HG03135 (cell line): ENCODE data around the gene IFNL3.
"Not testable (repeated sequence)": the region's sequence is repeated elsewhere in the genome, so short reads cannot be mapped to it uniquely, and the experiment has no call there.

Experiments used
- ATAC-seq: cut with Tn5 transposase; IDR thresholded peaks from one replicate; pipeline ENCODE4 v1.9.1; 2021; ENCODE audit warnings: mild to moderate bottlenecking, moderate library complexity; ENCODE audit not compliant: unreplicated experiment

Gene IFNL3

GRCh38 chr19:39244410-39245100 is at the start of gene IFNL3:
IFNL3 (minus strand) TSS chr19:39245006; CDS start chr19:39244967, 39 bp downstream.
- ATAC-seq, result not testable (repeated sequence)

DNA sequence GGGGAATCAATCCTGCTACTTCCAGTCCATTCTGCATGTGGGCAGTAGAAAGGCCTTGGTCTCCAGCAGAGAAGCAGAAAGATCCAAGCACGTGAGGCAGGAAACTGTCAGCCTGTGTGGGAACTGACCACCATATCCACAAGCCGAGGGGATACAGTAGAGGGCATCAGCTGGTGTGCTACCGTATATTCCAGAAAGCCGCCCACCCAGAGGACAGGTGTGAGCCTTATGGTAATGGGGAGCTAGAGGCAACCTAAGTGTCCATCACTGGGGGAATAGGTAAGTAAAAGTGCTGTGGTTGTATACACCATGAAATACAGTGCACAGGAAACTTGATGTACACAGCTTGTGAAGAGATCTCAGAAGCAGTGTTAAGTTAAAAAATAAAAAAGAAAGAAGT is 48.6 kb upstream of the IFNL3 start:
- no peak for ATAC-seq

DNA sequence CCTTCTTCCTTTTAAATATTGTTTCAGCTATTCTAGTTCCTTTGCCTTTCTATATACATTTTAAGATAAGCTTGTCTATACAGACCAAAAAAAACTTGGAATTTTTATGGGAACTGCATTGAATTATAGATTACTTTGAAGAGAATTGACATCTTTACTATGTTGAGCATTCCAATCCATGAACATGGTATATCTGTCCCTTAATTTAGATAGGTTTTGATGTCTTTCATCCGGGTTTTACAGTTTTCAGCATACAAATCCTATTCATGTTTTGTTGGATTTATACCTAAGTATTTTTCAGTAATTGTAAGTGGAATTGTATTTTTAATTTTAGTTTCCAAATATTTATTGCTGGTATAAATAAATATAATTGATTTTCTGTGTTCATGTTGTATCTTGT is 39.2 kb upstream of the IFNL3 start:
- no peak for ATAC-seq

DNA sequence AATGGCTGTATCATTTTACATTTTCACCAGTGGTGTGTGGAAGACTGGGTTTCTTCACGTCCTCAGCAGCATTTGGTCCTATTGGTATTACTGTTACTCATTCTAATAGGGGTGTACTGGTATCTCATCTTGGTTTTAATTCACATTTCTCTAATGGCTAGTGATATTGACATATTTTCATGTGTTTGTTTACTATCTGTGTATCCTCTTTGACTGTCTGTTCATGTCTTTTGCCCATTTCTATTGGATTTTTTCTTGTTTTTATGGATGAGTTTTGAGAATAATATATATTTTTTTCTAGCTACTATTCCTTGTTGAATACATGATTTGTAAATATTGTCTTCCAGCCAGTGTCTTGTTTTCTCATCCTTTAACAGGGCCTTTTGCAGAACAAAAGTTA is 37.2 kb upstream of the IFNL3 start:
- no peak for ATAC-seq

- ATAC-seq, result no peak
Observed at GRCh38 chr19:39277598-39277997, 32.8 kb upstream of the IFNL3 start.

DNA sequence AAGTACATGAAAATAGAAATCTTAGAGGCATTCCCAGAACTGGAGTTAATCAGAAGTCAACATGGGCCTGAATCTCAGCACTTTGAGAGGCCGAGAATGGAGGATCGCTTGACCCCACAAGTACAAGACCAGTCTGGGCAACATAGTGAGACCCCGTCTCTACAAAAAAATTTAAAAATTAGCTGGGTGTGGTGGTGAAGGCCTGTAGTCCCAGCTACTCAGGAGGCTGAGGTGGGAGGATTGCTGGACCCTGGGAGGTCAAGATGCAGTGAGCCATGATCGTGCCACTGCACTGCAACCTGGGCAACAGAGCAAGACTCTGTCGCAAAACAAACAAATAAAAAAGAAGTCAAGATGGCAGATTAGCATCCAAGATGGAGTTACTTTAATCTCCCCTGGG is 31.9 kb upstream of the IFNL3 start:
- no peak for ATAC-seq

DNA sequence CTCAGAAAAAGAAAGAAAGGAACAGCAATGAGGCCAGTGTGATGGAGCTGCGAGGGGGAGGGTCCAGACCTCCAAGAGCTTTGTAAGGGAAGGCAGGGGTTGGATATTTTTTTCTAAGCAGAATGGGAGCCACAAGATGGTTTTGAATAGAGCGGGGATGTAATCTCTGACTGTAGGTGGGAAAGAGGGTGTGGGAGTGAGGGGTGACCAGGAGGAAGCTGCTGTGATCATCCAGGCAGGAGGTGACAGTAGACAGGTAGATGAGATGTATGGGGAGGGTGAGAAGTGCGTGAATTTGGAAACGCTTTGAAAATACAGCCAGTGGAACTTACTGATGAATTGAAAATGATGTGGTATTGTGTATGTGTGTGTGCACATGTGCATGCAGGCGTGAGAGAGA is 30.8 kb upstream of the IFNL3 start:
- ATAC-seq, result no peak

DNA sequence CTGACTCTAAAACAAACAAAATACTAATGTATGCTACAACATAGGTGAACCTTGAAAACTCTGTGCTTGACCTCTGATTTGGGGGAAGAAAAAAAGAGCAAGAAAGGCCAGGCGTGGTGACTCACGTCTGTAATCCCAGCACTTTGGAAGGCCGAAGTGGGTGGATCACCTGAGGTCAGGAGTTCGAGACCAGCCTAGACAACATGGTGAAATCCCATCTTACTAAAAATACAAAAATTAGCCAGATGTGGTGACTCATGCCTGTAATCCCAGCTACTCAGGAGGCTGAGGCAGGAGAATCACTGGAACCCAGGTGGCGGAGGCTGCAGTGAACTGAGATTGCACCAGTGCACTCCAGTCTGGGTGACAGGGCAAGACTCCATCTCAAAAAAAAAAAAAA is 29.1 kb upstream of the IFNL3 start:
- ATAC-seq, result not testable (repeated sequence)

DNA sequence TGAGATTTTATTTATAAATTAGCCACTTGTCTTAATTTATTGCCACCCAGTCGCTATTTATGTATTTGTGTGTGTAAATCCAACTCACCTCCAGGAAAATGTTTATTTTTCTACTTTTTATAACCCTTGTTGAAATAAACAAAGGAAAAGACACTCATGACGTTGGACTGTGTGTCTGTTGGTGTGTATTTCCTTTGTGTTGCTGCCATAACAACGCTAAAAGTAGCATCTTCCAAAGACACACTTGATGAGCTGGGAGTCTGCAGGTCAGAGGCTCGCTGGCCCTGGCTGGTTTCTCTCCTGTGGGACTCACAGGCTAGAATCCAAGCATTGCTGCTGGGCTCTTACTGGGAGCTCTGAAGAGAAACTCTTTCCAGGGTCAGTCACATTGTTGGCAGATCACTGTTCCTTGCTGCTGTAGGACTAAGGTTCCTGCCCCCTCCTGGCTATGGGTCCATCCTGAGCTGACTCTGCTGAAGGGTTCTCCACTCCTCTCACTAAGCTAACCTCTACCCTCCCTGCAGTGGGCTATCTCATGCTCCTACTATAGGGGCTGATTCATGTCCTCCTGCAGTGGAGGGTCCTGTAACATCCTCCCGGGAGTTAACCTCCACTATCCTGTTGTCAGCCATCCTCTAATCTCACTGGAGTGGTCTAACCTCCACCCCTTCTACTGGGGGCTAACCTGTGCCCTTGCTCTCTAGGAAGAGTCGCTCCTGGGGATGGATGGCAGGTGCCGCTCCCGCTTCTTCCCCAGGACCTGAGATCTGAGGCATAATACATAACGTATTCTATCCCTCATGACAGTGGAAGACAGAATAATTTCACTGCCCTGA is 25.4 kb upstream of the IFNL3 start:
- no peak for ATAC-seq

- ATAC-seq, result not testable (repeated sequence)
Observed at GRCh38 chr19:39269369-39269768, 24.6 kb upstream of the IFNL3 start.

DNA sequence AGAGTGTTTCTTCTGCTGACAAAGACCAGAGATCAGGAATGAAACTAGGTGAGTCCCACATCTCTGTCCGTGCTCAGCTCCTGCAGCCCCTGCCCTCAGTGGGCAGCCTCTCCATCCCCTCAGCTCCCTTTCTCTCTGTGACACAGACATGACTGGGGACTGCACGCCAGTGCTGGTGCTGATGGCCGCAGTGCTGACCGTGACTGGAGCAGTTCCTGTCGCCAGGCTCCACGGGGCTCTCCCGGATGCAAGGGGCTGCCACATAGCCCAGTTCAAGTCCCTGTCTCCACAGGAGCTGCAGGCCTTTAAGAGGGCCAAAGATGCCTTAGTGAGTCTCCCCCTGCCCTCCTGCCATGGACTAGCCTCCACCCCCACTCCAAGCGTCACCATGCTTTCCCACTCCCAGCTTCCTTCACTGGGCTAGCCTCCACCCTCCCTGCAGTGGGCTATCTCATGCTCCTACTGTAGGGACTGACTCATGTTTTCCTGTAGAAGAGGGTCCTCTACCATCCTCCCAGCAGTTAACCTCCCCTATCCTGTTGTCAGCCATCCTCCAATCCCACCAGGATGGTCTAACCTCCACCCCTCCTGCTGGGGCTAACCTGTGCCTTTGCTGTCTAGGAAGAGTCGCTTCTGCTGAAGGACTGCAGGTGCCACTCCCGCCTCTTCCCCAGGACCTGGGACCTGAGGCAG is 23.9 kb upstream of the IFNL3 start:
- ATAC-seq, result not testable (repeated sequence)

DNA sequence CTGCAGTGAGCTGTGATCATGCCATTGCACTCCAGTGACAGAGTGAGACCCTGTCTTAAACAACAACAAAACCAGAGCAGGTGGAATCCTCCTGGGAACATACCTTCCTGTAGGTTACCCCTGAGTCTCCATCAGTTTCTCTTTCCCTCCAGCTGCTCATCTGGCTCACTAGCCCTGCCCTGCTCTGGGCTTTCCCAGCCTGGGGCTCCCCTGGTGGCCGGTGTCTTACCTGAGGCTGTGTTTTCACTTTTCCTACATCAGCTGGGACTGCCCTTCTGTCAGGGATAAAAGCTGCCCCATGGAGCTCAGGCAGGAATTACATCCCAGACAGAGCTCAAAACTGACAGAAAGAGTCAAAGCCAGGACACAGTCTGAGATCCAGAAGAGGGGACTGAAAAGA is 23.3 kb upstream of the IFNL3 start, which contains the start of gene IFNL2:
Gene IFNL2, plus strand, starts transcription at position 312 of the 400 bp plus-strand sequence. CDS start 173 bp downstream, outside the sequence.
- not testable (repeated sequence) for ATAC-seq

GRCh38 chr19:39265321-39265916 is 20.6 kb upstream of the IFNL3 start:
- no peak for ATAC-seq

GRCh38 chr19:39264306-39265290 is 19.8 kb upstream of the IFNL3 start:
- no peak for ATAC-seq

GRCh38 chr19:39263912-39264305 is 19.1 kb upstream of the IFNL3 start:
- no peak for ATAC-seq

DNA sequence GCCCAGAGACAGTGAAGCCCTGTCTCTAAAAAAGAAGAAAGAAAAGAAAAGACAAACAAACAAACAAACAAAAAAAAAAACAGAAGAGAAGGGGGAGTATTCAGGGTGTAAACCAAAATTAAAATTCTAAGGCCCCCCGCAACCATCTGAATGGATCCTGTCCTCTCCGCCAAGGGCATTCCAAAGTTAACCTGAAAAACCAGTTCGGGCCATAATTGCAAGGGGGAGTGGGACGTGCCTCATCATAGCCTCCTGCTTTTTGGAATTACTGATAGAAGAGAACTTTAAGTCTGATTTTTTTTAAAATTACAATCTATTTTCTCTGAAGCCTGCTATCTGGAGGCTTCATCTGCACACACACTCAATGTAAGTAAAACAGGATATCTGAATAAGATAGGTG is 17.7 kb upstream of the IFNL3 start:
- no peak for ATAC-seq

DNA sequence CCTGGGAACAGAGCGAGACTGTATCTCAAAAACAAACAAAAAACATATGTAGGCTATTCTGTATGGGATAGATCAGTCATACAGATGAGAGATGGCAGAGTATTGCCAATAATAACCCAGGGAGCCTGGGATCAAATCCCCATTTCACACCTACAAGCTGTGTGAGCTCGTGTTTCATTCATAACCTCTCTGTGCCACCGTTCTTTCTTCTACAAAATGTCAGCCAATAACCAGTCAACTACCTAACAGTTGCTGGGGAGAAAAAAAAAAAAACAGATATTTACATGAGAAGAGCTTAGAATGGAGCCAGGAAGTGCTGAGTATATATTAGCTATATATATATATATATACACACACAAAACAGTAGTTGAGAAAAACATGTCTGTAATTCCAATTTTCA is 16.9 kb upstream of the IFNL3 start:
- no peak for ATAC-seq

- ATAC-seq, result no peak
Observed at GRCh38 chr19:39257227-39257626, 12.4 kb upstream of the IFNL3 start.

DNA sequence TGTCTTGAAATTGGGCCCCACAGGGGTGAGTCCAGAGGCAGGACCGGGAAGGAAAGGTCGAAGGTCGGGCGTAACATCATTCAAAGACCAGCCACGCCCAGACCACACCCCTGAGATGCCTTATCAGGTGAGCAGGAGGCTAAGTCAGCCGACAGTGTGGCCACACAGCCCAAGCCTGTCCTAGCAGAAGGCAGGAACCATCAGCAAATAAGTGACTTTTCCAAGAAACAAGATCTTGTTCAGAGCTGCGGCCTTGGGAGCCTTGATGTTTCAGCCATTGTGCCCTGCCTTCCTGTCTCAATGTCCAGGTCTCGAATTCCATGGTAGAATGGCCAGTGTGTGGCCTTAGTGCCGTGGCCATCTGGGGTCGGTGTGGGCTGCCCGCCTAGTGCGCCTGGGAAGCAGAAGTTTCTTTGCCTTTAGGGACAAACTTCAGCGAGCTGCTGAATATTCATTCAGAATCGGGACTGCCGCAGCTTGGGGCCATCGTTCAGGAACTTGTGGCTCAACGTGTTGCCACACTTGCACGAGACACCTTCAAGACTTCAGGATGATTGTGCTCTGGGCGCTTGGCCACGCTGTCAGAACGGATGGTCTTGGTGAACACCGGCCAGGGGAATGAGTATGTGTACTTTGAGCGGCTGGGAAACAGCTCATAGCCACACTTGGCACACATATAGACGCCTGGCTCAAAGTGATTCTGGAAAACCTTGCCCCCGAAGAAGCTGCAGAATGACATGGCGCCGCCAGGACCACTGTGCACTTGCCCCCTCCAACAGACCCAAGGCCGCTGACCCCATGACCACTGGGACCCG is 9.9 kb upstream of the IFNL3 start:
- ATAC-seq, result no peak
